GM21381 (cell line): Measurements from ENCODE around the gene VEGFC.

Source experiments
- ATAC-seq: cut with Tn5 transposase; IDR thresholded peaks from one replicate; pipeline ENCODE4 v1.9.1; 2021; ENCODE audit warnings: mild to moderate bottlenecking, moderate library complexity; ENCODE audit not compliant: unreplicated experiment

Gene VEGFC

GRCh38 chr4:176767183-176767582 is 25.5 kb downstream of the VEGFC start:
- no peak for ATAC-seq

GRCh38 chr4:176762661-176763308 is 29.9 kb downstream of the VEGFC start:
- ATAC-seq, result no peak

GRCh38 chr4:176761872-176762271 is 30.9 kb downstream of the VEGFC start:
- no peak for ATAC-seq

DNA sequence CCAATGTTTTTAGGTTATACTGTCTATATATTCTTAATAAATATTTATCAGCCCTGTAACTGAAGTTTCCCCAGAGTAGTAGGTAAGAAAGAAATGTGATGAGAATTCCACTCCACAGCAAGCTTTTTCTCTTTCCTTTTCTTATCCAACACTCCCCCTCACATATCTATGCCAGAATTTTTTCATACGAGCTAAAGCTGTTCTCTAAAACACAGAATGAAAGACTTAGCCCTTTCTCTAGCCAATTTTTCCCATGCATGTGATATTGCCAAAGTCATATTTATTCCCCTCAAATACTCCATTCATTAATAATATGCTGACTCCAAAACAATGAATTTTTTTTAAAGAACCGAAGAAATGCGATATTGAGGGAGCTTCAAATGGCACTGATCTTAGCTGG is 32.3 kb downstream of the VEGFC start:
- ATAC-seq, result no peak

GRCh38 chr4:176758731-176759130 is 34.0 kb downstream of the VEGFC start:
- no peak for ATAC-seq

- ATAC-seq, result no peak
These were observed 34.4 kb downstream of the VEGFC start for GRCh38 chr4:176758323-176758722.

GRCh38 chr4:176755613-176756012 is 37.1 kb downstream of the VEGFC start:
- ATAC-seq, result no peak

DNA sequence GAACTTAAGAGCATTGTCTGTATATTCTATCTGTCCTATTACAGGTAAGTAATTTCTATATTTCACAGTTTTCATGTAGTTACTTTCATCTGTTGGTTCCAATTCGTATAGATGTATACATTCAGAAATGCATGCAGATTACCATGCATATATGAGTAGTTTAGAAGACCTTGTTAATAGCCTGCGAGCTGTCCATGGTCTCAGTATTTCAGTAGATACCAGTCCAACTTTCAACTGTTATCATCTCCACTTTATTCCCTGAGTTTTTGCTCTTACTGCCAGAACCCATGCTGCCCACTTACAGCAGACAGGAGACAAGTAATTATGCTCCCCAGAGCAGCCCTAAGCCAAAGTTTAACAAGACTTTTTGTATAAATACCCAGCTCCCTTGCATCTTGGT is 37.7 kb downstream of the VEGFC start:
- no peak for ATAC-seq

DNA sequence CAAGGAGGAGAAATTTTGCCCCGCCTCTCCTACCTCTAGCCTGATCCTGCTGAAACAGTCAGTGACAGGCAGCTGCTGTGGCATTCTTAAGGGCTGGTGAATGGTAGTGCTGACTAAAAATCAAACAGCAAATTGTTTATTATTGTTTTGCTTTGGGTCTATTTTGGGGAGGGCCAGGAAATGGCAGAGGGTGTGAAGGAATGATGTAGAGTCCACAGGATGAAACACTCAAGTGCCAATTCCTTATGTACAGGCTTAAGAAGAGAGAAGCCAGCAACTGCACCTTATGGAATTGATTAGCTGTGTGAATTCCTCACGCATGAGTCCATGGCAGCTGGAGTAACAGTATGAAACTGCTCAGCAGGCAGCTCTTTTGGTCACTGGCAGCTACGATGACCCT is 39.7 kb downstream of the VEGFC start:
- no peak for ATAC-seq

GRCh38 chr4:176752191-176752749 is 40.5 kb downstream of the VEGFC start:
- ATAC-seq, result no peak

GRCh38 chr4:176751061-176751460 is 41.7 kb downstream of the VEGFC start:
- no peak for ATAC-seq

- ATAC-seq, result no peak
These were observed 45.9 kb downstream of the VEGFC start for GRCh38 chr4:176746846-176747245.

- no peak for ATAC-seq
These were observed 46.8 kb downstream of the VEGFC start for GRCh38 chr4:176745902-176746301.

GRCh38 chr4:176744091-176744490 is 48.6 kb downstream of the VEGFC start:
- no peak for ATAC-seq

DNA sequence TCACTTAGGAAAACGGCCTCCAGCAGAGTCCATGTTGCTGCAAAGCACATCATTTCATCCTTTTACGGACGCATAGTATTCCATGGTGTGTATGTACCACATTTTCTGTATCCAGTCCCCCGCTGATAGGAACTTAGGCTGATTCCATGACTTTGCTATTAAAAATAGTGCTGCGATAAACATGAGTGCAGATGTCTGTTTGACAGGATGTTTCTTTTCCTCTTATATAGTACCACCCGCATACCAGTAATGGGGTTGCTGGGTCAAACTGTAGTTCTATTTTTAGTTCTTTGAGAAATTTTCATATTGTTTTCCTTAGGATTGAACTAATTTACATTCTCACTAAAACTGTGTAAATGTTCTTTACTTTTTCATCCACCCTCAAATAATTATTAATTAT is 50.5 kb downstream of the VEGFC start:
- no peak for ATAC-seq

DNA sequence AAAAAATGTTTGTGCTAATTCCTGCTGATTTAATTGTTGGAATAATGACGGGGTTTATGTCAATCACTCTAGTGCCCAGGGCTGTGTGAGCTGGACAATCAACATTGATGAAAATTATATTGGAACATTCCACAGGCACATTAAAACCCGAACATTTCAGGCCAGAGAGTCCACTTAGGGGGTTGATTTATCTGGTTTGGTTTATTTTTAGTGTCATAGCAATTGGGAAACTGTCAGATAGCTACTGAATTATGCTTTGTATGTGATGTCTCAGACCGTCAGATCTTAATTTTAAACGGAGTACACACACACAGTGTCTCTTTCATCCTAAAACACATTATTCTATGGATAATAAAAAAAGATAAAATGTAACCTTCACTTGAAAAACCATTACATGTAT is 51.5 kb downstream of the VEGFC start:
- ATAC-seq, result no peak

GRCh38 chr4:176735300-176735699 is 57.4 kb downstream of the VEGFC start:
- no peak for ATAC-seq

- ATAC-seq, result no peak
These were observed 58.3 kb downstream of the VEGFC start for GRCh38 chr4:176734461-176734860.

DNA sequence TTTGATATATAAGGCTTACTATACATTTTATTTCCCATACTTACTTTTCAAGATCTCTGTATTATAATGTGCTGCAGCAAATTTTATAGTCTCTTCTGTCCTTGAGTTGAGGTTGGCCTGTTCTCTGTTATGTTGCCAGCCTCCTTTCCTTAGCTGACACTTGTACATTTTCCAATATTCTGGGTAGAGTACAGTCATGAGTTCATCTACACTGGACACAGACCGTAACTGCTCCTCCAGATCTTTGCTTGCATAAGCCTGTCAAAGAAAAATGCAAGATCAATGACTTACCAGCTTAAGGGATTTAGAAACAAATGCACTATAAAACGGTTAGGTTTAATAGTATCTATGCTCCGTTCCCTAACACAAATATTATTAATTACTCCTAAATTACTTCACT is 63.2 kb downstream of the VEGFC start:
- no peak for ATAC-seq

- no peak for ATAC-seq
These were observed 65.9 kb downstream of the VEGFC start for GRCh38 chr4:176726803-176727202.

- no peak for ATAC-seq
These were observed 71.3 kb downstream of the VEGFC start for GRCh38 chr4:176721459-176721858.

DNA sequence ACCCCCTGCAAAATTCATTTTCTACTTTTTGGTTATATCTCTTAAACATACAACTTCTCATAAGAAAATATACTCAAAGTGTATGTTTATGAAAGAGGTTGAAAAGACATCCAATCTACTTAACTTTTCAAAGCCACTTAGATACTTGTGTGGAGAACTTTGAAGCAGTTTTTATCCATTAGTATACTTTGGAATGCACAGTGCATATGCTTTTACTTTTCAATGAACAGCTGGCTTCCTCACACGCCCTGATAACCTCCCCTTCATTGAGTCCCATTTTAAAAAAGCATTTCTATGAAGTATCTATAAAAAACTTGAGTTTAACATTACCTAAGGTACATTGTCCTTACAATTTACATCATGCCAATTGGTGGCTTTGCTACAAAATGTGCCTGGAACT is 73.8 kb downstream of the VEGFC start:
- no peak for ATAC-seq

DNA sequence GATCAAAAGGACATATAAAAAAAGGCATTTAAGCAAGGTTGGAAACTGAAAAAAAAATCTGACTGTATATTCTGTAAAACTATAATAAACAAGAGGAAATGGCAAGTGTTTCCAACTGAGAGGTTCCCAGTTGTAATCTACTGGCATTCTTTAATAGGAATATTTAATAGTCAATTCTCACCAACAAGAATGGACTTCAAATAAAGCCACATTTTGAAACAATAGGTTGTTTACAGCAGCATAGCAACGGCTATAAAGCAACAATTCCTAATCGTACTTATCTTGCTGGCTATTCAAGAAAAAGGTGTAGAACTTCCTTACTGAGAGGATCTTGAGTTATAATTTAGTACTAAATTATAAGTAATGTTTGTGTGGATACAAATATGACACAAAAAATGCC is 75.5 kb downstream of the VEGFC start:
- no peak for ATAC-seq
